ENCODE results near the gene CYP1B1. TPM values are rescaled to one million over a fixed set of nuclear protein-coding genes. Genes with fewer than 3 reads are reported as not detected.

CYP1B1 gene
- total and polyA plus RNA-seq, 10 donors = 17.7 to 121 (median 58.1) TPM

DNA sequence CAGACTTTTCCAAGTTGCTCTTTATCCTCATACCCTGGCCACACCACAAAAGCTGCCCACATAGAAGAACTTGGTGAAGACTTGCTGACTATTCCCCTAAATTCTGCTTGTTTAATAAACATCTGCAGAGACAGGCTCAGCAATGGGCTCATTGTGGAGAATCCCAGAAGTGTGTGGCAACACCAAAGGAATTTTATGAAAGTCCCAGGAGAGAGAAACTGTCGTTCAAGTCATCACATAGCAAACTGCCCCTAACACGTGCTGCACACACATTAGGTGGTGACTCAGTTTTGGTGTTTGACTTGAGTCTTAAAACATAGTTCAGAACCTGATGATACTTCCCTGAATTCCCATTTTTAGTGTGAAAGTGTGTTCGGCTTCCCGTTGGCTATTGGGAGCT, 38.6 kb downstream of the CYP1B1 start:
- peak overlapping the region in 1 of 8 donors; percentile 38 for H3K4me3 ChIP-seq
- H3K4me1 ChIP-seq = peaks cover 0 to 14% (median 9%) of the 10 kb centered on the region in 6 donors
- intact Hi-C loops (cut with DNase I; ENCODE audit: low total_unique reads) = no loop called here
- peak overlapping the region in 6 of 8 donors; percentile 38 to 67 (median 60) for H3K27ac ChIP-seq
- H3K36me3 ChIP-seq = no peaks in the 10 kb centered on the region
- DNase-seq = no peak
- TF ChIP-seq POLR2AphosphoS5 (IDR thresholded peaks at IDR 0.05) (no peak), POLR2A (IDR thresholded peaks at IDR 0.05) (no peak)
- TF ChIP-seq, protein P1, sequence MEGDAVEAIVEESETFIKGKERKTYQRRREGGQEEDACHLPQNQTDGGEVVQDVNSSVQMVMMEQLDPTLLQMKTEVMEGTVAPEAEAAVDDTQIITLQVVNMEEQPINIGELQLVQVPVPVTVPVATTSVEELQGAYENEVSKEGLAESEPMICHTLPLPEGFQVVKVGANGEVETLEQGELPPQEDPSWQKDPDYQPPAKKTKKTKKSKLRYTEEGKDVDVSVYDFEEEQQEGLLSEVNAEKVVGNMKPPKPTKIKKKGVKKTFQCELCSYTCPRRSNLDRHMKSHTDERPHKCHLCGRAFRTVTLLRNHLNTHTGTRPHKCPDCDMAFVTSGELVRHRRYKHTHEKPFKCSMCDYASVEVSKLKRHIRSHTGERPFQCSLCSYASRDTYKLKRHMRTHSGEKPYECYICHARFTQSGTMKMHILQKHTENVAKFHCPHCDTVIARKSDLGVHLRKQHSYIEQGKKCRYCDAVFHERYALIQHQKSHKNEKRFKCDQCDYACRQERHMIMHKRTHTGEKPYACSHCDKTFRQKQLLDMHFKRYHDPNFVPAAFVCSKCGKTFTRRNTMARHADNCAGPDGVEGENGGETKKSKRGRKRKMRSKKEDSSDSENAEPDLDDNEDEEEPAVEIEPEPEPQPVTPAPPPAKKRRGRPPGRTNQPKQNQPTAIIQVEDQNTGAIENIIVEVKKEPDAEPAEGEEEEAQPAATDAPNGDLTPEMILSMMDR (IDR thresholded peaks at IDR 0.05 in 8 of 11, conservative IDR thresholded peaks at IDR 0.05 in 3 of 11) = no peak
- H3K27me3 ChIP-seq (replicated peaks in 1 of 7) = peaks cover 0 to 37% (median 10%) of the 10 kb centered on the region in 7 donors
- 74 to 88% (median 83%) methylated on average over 4 of the region's 4 CpGs for WGBS, 5 donors
- peaks cover 0 to under 1% (median 0%) of the 10 kb centered on the region in 8 donors for H3K9me3 ChIP-seq

DNA sequence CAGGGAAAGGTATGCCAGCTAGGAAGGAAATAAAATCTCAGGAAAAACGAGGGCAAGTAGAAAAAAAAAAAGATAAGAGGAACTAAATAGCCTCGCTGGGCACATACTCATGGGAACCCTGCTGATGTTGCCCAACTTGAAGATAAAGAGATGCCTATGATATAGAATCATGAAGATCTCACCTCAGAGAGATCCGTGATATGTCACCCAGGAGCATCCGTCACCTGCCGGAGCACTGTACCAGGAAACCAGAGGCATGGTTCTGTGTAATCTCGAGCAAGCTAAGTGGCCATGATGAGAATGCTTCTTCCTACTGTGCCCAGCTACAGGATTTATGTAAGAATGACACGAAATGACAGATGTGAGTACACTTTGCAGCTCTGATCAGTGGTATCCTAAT, 40.0 kb downstream of the CYP1B1 start:
- no peaks in the 10 kb centered on the region for H3K36me3 ChIP-seq
- intact Hi-C loops (cut with DNase I; ENCODE audit: low total_unique reads) = no loop called here
- WGBS, 5 donors = 76 to 85% (median 80%) methylated on average over 7 of the region's 7 CpGs
- H3K27me3 ChIP-seq (replicated peaks in 1 of 7) = peaks cover 0 to 37% (median 10%) of the 10 kb centered on the region in 7 donors
- no peak overlapping the region for H3K4me3 ChIP-seq
- no peak for DNase-seq
- TF ChIP-seq POLR2AphosphoS5 (IDR thresholded peaks at IDR 0.05) (no peak), POLR2A (IDR thresholded peaks at IDR 0.05) (no peak)
- TF ChIP-seq, protein P1 (IDR thresholded peaks at IDR 0.05 in 8 of 11, conservative IDR thresholded peaks at IDR 0.05 in 3 of 11) = no peak
- peaks cover 0 to 14% (median 9%) of the 10 kb centered on the region in 6 donors for H3K4me1 ChIP-seq
- no peak overlapping the region for H3K27ac ChIP-seq
- no peaks in the 10 kb centered on the region for H3K9me3 ChIP-seq

DNA sequence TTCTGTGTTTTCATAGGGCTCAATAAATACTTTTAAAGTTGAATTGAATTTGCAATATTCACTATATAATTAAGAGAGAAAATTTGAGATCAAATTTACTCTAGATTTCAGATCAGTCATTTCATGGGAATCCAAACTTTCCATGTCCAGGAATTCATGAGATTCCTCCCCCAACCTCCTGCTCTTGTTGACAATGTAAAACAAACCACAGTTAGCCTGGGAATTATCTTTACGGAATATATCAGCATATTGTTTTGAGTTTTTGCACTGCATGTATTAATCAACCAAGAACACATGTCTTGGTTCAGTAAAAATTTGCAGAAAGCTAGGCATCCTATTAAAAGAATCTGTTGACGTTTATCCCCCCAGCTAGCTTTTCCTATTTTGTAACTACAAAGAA, 42.3 kb downstream of the CYP1B1 start:
- WGBS, 5 donors = 46 to 50% (median 49%) methylated on average over 2 of the region's 2 CpGs
- no peak overlapping the region for H3K4me3 ChIP-seq
- peaks cover 0 to 27% (median 10%) of the 10 kb centered on the region in 7 donors for H3K27me3 ChIP-seq (replicated peaks in 1 of 7)
- no peak for DNase-seq
- intact Hi-C loops (cut with DNase I; ENCODE audit: low total_unique reads) = no loop called here
- no peak overlapping the region for H3K27ac ChIP-seq
- no peaks in the 10 kb centered on the region for H3K36me3 ChIP-seq
- peaks cover 0 to 13% (median 9%) of the 10 kb centered on the region in 6 donors for H3K4me1 ChIP-seq
- TF ChIP-seq, protein P1 (IDR thresholded peaks at IDR 0.05 in 8 of 11, conservative IDR thresholded peaks at IDR 0.05 in 3 of 11) = no peak
- no peak for TF ChIP-seq POLR2A (IDR thresholded peaks at IDR 0.05)
- no peak for TF ChIP-seq POLR2AphosphoS5 (IDR thresholded peaks at IDR 0.05)
- no peaks in the 10 kb centered on the region for H3K9me3 ChIP-seq

DNA sequence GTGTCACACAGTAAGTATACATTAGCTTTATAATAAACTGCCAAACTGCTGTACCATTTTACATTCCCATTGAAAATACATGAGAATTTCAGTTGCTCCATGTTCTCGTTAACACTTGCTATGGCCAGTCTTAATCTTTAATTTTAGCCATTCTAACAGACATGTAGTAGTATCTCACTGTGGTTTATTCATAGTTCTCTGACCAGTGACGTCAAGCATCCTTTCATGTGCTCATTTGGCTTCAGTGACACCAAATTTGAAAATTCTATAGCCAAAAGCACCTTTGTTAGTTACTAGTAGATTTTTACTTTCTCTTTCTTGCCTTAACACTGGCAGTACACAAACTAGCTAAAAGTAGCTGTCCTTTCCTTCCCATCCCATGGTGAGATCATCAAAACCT, 43.0 kb downstream of the CYP1B1 start:
- no peaks in the 10 kb centered on the region for H3K9me3 ChIP-seq
- DNase-seq = no peak
- no peak overlapping the region for H3K4me3 ChIP-seq
- TF ChIP-seq POLR2AphosphoS5 (IDR thresholded peaks at IDR 0.05) = no peak
- TF ChIP-seq POLR2A (IDR thresholded peaks at IDR 0.05) = no peak
- TF ChIP-seq, protein P1 (IDR thresholded peaks at IDR 0.05 in 8 of 11, conservative IDR thresholded peaks at IDR 0.05 in 3 of 11) = no peak
- H3K4me1 ChIP-seq = peaks cover 0 to 6% (median 3%) of the 10 kb centered on the region in 6 donors
- peaks cover 0 to 20% (median 4%) of the 10 kb centered on the region in 7 donors for H3K27me3 ChIP-seq (replicated peaks in 1 of 7)
- H3K36me3 ChIP-seq = no peaks in the 10 kb centered on the region
- intact Hi-C loops (cut with DNase I; ENCODE audit: low total_unique reads) = no loop called here
- 90 to 95% (median 92%) methylated on average over 2 of the region's 2 CpGs for WGBS, 5 donors
- no peak overlapping the region for H3K27ac ChIP-seq

Measured in spleen (tissue), 11 donors.